ENCODE results near the gene WIPF2.

The WIPF2 gene

GRCh38 chr17:40218740-40219593 lies at the start of gene WIPF2:
Gene WIPF2 (plus strand): TSS chr17:40219304. CDS start chr17:40256460, 37,156 bp downstream.
- DNase-seq (ENCODE audit: low spot score) = peak; percentile 97

- DNase-seq (ENCODE audit: low spot score) = no peak
Observed at GRCh38 chr17:40170325-40170724, 48.8 kb upstream of the WIPF2 start.

- DNase-seq (ENCODE audit: low spot score) = no peak
Observed at GRCh38 chr17:40171750-40172149, 47.4 kb upstream of the WIPF2 start.

GRCh38 chr17:40173091-40173777 lies 45.9 kb upstream of the WIPF2 start:
- DNase-seq (ENCODE audit: low spot score) = no peak

- DNase-seq (ENCODE audit: low spot score) = no peak
Observed at GRCh38 chr17:40173778-40174135, 45.3 kb upstream of the WIPF2 start.

GRCh38 chr17:40174514-40174913 lies 44.6 kb upstream of the WIPF2 start:
- no peak for DNase-seq (ENCODE audit: low spot score)

- no peak for DNase-seq (ENCODE audit: low spot score)
Observed at GRCh38 chr17:40175928-40176753, 43.0 kb upstream of the WIPF2 start.

- DNase-seq (ENCODE audit: low spot score) = no peak
Observed at GRCh38 chr17:40176754-40177110, 42.4 kb upstream of the WIPF2 start.

- peak; percentile 73 for DNase-seq (ENCODE audit: low spot score)
Observed at GRCh38 chr17:40177275-40177874, 41.7 kb upstream of the WIPF2 start, which contains the start of gene RAPGEFL1. Gene RAPGEFL1 (plus strand): TSS chr17:40177470. CDS start chr17:40177862, 392 bp downstream.

- DNase-seq (ENCODE audit: low spot score) = no peak
Observed at GRCh38 chr17:40178021-40178601, 41.0 kb upstream of the WIPF2 start.

- no peak for DNase-seq (ENCODE audit: low spot score)
Observed at GRCh38 chr17:40178660-40179059, 40.4 kb upstream of the WIPF2 start.

- peak; percentile 79 for DNase-seq (ENCODE audit: low spot score)
Observed at GRCh38 chr17:40179923-40180659, 39.0 kb upstream of the WIPF2 start.

- DNase-seq (ENCODE audit: low spot score) = no peak
Observed at GRCh38 chr17:40180694-40181093, 38.4 kb upstream of the WIPF2 start.

GRCh38 chr17:40181205-40181604 lies 37.9 kb upstream of the WIPF2 start:
- no peak for DNase-seq (ENCODE audit: low spot score)

GRCh38 chr17:40182606-40183005 lies 36.5 kb upstream of the WIPF2 start:
- no peak for DNase-seq (ENCODE audit: low spot score)

- no peak for DNase-seq (ENCODE audit: low spot score)
Observed at GRCh38 chr17:40187238-40187637, 31.9 kb upstream of the WIPF2 start.

- DNase-seq (ENCODE audit: low spot score) = no peak
Observed at GRCh38 chr17:40188694-40189093, 30.4 kb upstream of the WIPF2 start.

- DNase-seq (ENCODE audit: low spot score) = no peak
Observed at GRCh38 chr17:40190197-40191021, 28.7 kb upstream of the WIPF2 start.

GRCh38 chr17:40191237-40192208 lies 27.6 kb upstream of the WIPF2 start:
- DNase-seq (ENCODE audit: low spot score) = peak; percentile 84
